ENCODE measurements around the gene ARHGAP26. TPM values are rescaled to one million over a fixed set of nuclear protein-coding genes. Genes with fewer than 3 reads are reported as not detected.
A peak's percentile ranks its signal among the peaks of the same experiment; 100 is the strongest.
"Not testable (repeated sequence)": the region's sequence is repeated elsewhere in the genome, so short reads cannot be mapped to it uniquely, and the experiment has no call there.

ARHGAP26 gene
- total RNA-seq, 2 experiments from 2014 or later: 12.8 to 15.4 TPM

DNA sequence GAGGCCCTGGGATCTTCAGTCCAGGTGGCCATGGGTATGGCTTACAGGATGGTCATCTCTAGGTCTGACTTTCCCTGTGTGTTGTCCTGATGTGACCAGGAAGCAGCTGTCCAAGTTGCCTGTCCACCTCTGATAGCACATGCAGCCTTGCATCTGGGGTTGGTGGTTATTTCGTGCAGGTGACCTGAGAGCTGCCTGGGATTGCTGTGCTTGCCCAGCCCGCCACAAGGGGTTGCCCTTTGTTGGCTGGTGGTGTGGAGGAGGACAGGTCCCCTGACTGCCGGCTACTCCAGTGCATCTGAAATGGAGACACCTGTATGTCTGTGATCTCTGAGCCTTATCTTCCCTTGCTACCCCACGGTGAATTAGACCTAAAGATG is 212.6 kb downstream of the ARHGAP26 start:
- ChIA-PET POLR2A (no interaction called here), CTCF (interaction anchor here (0.6 kb wide), 2 partner anchors 682 to 830 kb away, joined by 3 read pairs; no protein-coding TSS in a partner anchor)
- peak; percentile 40 for DNase-seq
- H3K4me1 Mint-ChIP-seq: peaks cover 31% of the 10 kb centered on the region
- H3K27me3 Mint-ChIP-seq: no peaks in the 10 kb centered on the region
- H3K4me3 Mint-ChIP-seq: no peak overlapping the region
- peaks cover 6% of the 10 kb centered on the region for H3K9me3 Mint-ChIP-seq (ENCODE audit: low read depth)
- intact Hi-C loops (cut with DNase I, micrococcal nuclease): no loop called here
- H3K27ac Mint-ChIP-seq: no peak overlapping the region
- peaks cover 7% of the 10 kb centered on the region for H3K36me3 Mint-ChIP-seq (ENCODE audit: low read depth)
- peak; percentile 44 for ATAC-seq

DNA sequence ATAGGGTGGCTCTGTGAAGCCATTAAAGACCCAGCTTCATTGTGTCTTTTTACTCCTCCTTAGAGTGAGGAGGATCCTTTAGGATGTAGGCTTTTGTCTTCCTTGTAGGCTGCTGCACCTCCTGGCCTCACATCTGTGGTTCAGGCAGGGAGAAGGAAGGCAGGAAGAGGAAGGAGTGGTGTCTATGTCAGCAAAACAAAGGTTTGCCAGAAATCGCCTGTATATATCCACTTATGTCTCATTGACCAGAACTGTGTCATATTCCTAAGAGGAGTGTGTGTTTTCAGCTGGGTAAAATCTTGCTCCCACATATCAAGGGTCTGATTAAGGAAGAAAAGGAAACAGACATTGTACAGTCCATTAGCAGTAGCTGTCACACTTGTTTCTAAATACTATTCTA is 213.8 kb downstream of the ARHGAP26 start:
- intact Hi-C loops (cut with DNase I, micrococcal nuclease): no loop called here
- POLR2A ChIA-PET: no interaction called here
- H3K9me3 Mint-ChIP-seq (ENCODE audit: low read depth): peaks cover 14% of the 10 kb centered on the region
- peaks cover 24% of the 10 kb centered on the region for H3K4me1 Mint-ChIP-seq
- H3K27ac Mint-ChIP-seq: no peak overlapping the region
- CTCF ChIA-PET: no interaction called here
- no peaks in the 10 kb centered on the region for H3K27me3 Mint-ChIP-seq
- H3K4me3 Mint-ChIP-seq: no peak overlapping the region
- H3K36me3 Mint-ChIP-seq (ENCODE audit: low read depth): peaks cover 14% of the 10 kb centered on the region
- no peak for ATAC-seq
- DNase-seq: no peak

DNA sequence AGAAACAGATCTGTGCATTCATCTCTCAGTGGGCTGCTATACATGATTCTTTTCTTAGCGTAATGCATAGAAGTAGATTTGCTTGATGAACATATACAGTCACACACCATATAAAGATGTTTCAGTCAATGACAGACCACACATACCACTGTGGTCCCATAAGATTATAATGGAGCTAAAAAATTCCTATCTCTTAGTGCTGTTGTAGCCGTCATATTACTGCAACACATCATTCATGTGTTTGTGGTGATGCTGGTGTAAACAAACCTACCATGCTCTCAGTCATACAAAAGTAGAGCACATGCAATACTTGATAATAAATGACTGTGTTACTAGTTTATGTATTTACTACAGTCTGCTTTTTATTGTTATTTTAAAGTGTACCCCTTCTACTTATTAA is 214.3 kb downstream of the ARHGAP26 start:
- ChIA-PET CTCF (no interaction called here), POLR2A (no interaction called here)
- DNase-seq (no peak), ATAC-seq (no peak)
- intact Hi-C loops (cut with DNase I, micrococcal nuclease): no loop called here
- Mint-ChIP-seq H3K9me3 (ENCODE audit: low read depth) (peaks cover 18% of the 10 kb centered on the region), H3K36me3 (ENCODE audit: low read depth) (peaks cover 15% of the 10 kb centered on the region), H3K4me3 (no peak overlapping the region), H3K27me3 (no peaks in the 10 kb centered on the region), H3K27ac (no peak overlapping the region), H3K4me1 (peaks cover 20% of the 10 kb centered on the region)

DNA sequence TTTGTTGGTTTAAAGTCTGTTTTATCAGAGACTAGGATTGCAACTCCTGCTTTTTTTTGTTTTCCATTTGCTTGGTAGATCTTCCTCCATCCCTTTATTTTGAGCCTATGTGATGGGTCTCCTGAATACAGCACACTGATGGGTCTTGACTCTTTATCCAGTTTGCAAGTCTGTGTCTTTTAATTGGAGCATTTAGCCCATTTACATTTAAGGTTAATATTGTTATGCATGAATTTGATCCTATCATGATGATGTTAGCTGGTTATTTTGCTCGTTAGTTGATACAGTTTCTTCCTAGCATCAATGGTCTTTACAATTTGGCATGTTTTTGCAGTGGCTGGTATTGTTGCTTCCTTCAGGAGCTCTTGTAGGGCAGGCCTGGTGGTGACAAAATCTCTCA is 219.1 kb downstream of the ARHGAP26 start:
- H3K4me1 Mint-ChIP-seq; H3K27me3 Mint-ChIP-seq; intact Hi-C loops (cut with DNase I, micrococcal nuclease); H3K27ac Mint-ChIP-seq; POLR2A ChIA-PET; H3K4me3 Mint-ChIP-seq; DNase-seq; ATAC-seq: not testable (repeated sequence)
- Mint-ChIP-seq H3K9me3 (ENCODE audit: low read depth) (peaks cover 31% of the 10 kb centered on the region), H3K36me3 (ENCODE audit: low read depth) (peaks cover 19% of the 10 kb centered on the region)
- CTCF ChIA-PET: interaction anchor here (2.8 kb wide), 1 partner anchor 13 kb away, joined by 6 read pairs; no protein-coding TSS in a partner anchor

DNA sequence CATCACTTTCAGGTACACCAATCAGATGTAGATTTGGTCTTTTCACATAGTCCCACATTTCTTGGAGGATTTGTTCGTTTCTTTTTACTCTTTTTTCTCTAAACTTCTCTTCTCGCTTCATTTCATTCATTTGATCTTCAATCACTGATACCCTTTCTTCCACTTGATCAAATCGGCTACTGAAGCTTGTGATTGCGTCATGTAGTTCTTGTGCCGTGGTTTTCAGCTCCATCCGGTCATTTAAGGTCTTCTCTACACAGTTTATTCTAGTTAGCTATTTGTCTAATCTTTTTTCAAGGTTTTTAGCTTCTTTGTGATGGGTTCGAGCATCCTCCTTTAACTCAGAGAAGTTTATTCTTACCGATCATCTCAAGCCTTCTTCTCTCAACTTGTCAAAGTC is 219.9 kb downstream of the ARHGAP26 start:
- H3K27me3 Mint-ChIP-seq; POLR2A ChIA-PET; H3K4me3 Mint-ChIP-seq; DNase-seq; intact Hi-C loops (cut with DNase I, micrococcal nuclease); ATAC-seq; H3K4me1 Mint-ChIP-seq; H3K27ac Mint-ChIP-seq: not testable (repeated sequence)
- Mint-ChIP-seq H3K9me3 (ENCODE audit: low read depth) (peaks cover 31% of the 10 kb centered on the region), H3K36me3 (ENCODE audit: low read depth) (peaks cover 19% of the 10 kb centered on the region)
- CTCF ChIA-PET: interaction anchor here (0.6 to 2.8 kb wide), 3 partner anchors 13 to 917 kb away, joined by 3 to 6 read pairs (median 3); no protein-coding TSS in a partner anchor

DNA sequence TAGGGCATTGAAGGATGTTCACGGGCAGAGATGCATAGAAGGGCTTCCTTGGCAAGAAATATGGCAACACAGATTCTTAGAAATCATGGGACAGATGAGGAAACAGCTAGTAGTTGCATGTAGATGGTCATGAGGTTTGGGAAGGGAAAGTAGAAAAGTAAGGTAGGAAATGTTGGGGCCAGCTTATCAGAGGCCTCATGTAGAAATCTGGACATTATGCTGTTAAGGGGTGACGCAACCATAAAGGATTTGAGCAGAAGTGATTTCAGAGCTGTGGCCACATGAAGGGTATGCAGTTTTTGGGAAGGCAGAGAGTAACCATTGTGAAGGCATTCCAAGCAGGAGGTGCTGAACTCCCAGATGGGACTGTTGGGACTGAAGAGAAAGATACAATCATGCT is 224.0 kb downstream of the ARHGAP26 start:
- Mint-ChIP-seq H3K27me3 (no peaks in the 10 kb centered on the region), H3K4me1 (peaks cover 11% of the 10 kb centered on the region), H3K9me3 (ENCODE audit: low read depth) (peaks cover 16% of the 10 kb centered on the region), H3K27ac (no peak overlapping the region), H3K4me3 (no peak overlapping the region), H3K36me3 (ENCODE audit: low read depth) (peaks cover 8% of the 10 kb centered on the region)
- ATAC-seq (no peak), DNase-seq (no peak)
- intact Hi-C loops (cut with DNase I, micrococcal nuclease): no loop called here
- CTCF ChIA-PET: interaction anchor here (0.7 kb wide), 1 partner anchor 9 kb away, joined by 3 read pairs; no protein-coding TSS in a partner anchor
- POLR2A ChIA-PET: no interaction called here

DNA sequence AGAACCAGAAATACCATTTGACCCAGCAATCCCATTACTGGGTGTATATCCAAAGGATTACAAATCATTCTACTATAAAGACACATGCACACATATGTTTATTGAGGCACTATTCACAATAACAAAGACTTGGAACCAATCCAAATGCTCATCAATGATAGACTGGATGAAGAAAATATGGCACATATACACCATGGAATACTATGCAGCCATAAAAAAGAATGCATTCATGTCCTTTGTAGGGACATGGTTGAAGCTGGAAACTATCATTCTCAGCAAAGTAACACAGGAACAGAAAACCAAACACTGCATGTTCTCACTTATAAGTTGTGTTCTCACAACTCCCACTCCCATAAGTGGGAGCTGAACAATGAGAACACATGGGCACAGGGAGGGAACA is 225.4 kb downstream of the ARHGAP26 start:
- H3K4me1 Mint-ChIP-seq: peaks cover 11% of the 10 kb centered on the region
- intact Hi-C loops (cut with DNase I, micrococcal nuclease); H3K9me3 Mint-ChIP-seq (ENCODE audit: low read depth); POLR2A ChIA-PET; H3K4me3 Mint-ChIP-seq; DNase-seq; ATAC-seq; H3K27ac Mint-ChIP-seq; H3K36me3 Mint-ChIP-seq (ENCODE audit: low read depth); H3K27me3 Mint-ChIP-seq: not testable (repeated sequence)
- CTCF ChIA-PET: interaction anchor here (0.6 kb wide), 2 partner anchors 682 to 708 kb away, joined by 3 read pairs; no protein-coding TSS in a partner anchor

DNA sequence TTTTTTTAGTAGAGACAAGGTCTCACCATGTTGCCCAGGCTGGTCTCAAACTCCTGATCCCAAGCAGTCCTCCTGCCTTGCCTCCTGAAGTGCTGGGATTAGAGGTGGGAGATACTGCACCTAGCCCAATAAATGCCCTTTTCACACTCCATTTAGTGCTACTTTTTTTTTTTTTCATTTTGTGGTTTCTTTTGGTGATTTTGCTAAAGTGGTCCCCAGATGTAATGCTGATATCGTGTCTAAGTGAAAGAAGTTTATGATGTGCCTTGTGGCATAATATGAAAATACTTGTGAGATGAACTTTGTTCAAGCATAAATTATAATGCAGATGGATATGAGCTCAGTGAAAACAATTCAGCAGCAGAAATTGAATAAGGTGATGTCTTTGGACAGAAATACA is 227.4 kb downstream of the ARHGAP26 start:
- ChIA-PET CTCF (no interaction called here), POLR2A (no interaction called here)
- DNase-seq: no peak
- Mint-ChIP-seq H3K36me3 (ENCODE audit: low read depth) (peaks cover 7% of the 10 kb centered on the region), H3K27ac (no peak overlapping the region), H3K27me3 (no peaks in the 10 kb centered on the region), H3K9me3 (ENCODE audit: low read depth) (peaks cover 3% of the 10 kb centered on the region), H3K4me1 (peaks cover 27% of the 10 kb centered on the region), H3K4me3 (no peak overlapping the region)
- ATAC-seq: no peak
- intact Hi-C loops (cut with DNase I, micrococcal nuclease): no loop called here

DNA sequence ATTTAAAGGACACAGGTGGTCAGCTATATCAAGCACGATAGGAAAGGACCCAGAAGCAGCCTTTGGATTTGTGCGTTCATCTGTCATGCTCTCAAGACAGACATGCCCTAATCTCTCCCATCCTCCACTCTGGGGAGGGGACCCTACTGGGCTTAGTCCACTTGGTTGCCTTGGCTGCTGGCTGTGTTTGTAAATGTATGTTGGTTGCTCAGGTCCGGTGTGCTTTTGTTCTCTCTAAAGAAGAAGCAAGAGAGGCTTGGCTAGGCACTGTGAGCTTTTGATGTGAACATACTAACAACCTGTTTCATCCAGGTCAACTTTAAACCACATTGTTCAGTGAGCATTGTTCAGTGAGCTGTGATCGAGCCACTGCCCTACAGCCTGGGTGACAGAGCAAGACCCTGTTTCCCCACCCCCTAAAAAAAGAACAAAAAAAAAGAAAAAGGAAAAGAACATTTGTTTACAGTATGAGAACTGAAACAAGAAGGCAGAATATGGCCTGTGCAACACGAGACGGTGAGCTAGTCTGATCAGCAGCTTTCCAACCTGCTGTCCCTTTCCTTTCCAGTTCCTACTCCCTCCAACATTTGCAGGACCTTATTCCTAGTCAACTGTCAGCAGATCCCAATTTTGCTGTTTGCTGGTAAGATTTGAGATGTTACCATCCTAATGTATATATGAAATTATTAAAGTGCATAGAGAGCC is 228.3 kb downstream of the ARHGAP26 start:
- POLR2A ChIA-PET: no interaction called here
- H3K4me1 Mint-ChIP-seq: peaks cover 36% of the 10 kb centered on the region
- H3K4me3 Mint-ChIP-seq: no peak overlapping the region
- no peaks in the 10 kb centered on the region for H3K27me3 Mint-ChIP-seq
- CTCF ChIA-PET: interaction anchor here (0.6 to 0.7 kb wide), 2 partner anchors 828 to 1153 kb away, joined by 3 to 4 read pairs; no protein-coding TSS in a partner anchor
- H3K36me3 Mint-ChIP-seq (ENCODE audit: low read depth): peaks cover 7% of the 10 kb centered on the region
- ATAC-seq (no peak), DNase-seq (no peak)
- H3K27ac Mint-ChIP-seq: peak overlapping the region; percentile 62
- intact Hi-C loops (cut with DNase I, micrococcal nuclease): no loop called here
- H3K9me3 Mint-ChIP-seq (ENCODE audit: low read depth): peaks cover 3% of the 10 kb centered on the region

DNA sequence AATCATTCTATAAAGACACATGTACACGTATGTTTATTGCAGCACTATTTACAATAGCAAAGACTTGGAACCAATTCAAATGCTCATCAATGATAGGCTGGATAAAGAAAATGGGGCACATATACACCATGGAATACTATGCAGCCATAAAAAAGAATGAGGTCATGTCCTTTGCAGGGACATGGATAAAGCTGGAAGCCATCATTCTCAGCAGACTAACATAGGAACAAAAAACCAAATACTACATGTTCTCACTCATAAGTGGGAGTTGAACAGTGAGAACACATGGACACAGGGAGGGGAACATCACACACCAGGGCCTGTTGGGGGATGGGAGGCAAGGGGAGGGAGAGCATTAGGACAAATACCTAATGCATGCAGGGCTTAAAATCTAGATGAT is 230.4 kb downstream of the ARHGAP26 start:
- H3K27ac Mint-ChIP-seq: peak overlapping the region; percentile 76
- CTCF ChIA-PET: interaction anchor here (1.3 to 2.0 kb wide), 2 partner anchors 22 to 23 kb away, joined by 3 to 5 read pairs; no protein-coding TSS in a partner anchor

DNA sequence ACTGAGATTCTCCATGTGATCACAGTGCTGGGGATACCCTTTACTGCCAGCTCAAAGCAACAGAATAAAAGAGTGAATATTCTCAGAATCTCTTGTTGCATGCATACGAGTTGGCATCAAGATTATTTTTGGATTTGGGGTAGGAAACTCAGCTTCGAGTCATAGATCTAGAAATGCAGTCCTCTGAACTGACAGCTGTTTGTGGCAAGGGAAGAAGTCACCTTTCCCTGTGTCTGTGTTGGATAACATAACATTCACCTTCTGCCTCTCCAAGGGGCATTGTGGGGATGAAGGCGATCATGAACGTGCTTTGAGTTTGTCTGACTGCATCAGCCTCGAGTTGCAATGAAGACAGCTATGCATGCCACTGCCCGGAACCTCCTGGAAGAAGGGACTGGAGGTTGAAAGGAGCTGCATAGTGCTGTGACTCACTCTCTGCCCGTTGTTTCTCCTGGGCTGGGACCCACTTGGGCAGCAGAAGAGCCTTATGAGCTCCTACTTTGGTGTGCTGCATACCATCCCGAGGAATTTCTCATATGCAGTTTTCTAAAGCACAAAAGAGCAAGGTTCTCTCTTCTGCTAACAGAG is 231.7 kb downstream of the ARHGAP26 start:
- ATAC-seq: peak; percentile 47
- H3K36me3 Mint-ChIP-seq (ENCODE audit: low read depth): peaks cover 7% of the 10 kb centered on the region
- peaks cover 46% of the 10 kb centered on the region for H3K4me1 Mint-ChIP-seq
- ChIA-PET CTCF (interaction anchor here (0.6 to 2.5 kb wide), 23 partner anchors 12 to 825 kb away, joined by 3 to 15 read pairs (median 3); no protein-coding TSS in a partner anchor), POLR2A (interaction anchor here (0.6 to 1.2 kb wide), 2 partner anchors 281 to 403 kb away, joined by 3 read pairs; no protein-coding TSS in a partner anchor)
- H3K4me3 Mint-ChIP-seq: peak overlapping the region; percentile 17
- H3K9me3 Mint-ChIP-seq (ENCODE audit: low read depth): peaks cover 3% of the 10 kb centered on the region
- peak overlapping the region; percentile 93 for H3K27ac Mint-ChIP-seq
- H3K27me3 Mint-ChIP-seq: no peaks in the 10 kb centered on the region
- DNase-seq: peak; percentile 56
- intact Hi-C loops (cut with DNase I, micrococcal nuclease): loop anchor here (1.0 to 10.0 kb wide), 8 partner anchors 79 to 897 kb away; partner anchors contain the start of gene NDFIP1 (in 1 of the 2)

More for the DNA sequence above, 230.4 kb downstream of the ARHGAP26 start:
- peaks cover 55% of the 10 kb centered on the region for H3K4me1 Mint-ChIP-seq
- ATAC-seq; H3K4me3 Mint-ChIP-seq; DNase-seq; H3K9me3 Mint-ChIP-seq (ENCODE audit: low read depth); H3K27me3 Mint-ChIP-seq; POLR2A ChIA-PET; H3K36me3 Mint-ChIP-seq (ENCODE audit: low read depth): not testable (repeated sequence)
- intact Hi-C loops (cut with DNase I, micrococcal nuclease): loop anchor here (5.0 to 10.0 kb wide), 5 partner anchors 78 to 896 kb away; partner anchors contain the start of gene NDFIP1 (in 1 of the 2)
